MCF 10A (cell line): Measurements from ENCODE around the gene PRG3. TPM values are rescaled to one million over a fixed set of nuclear protein-coding genes. Genes with fewer than 3 reads are reported as not detected.

Experiments used
- BruUV-seq: library from RNA; stranded (reverse); fragments of 400-500 nt; replicated peaks from 2 replicates; lab custom pipeline; 2021; lab: Mats Ljungman, UMichigan
- CTCF ChIA-PET: fragments of 300-600 bp; sonication (Branson Sonifier 250); formaldehyde crosslinking; extraction: SDS; loops from one replicate; lab custom pipeline; 2021; ENCODE audit warnings: antibody characterized with exemption, inconsistent platforms; lab: Yijun Ruan, JAX
- POLR2A ChIA-PET: fragments of 300-600, 350-650 bp; sonication (Branson Sonifier 250); formaldehyde crosslinking; extraction: SDS; loops from one replicate; lab custom pipeline; 2020; ENCODE audit warnings: antibody characterized with exemption, inconsistent platforms; lab: Yijun Ruan, JAX
- DNase-seq: peaks from one replicate; pipeline ENCODE4 v3.0.0-alpha.2; 2018; ENCODE audit not compliant: unreplicated experiment
- H3K27ac Mint-ChIP-seq: one replicate; pipeline ENCODE4 v1.8.0; 2022; ENCODE audit warnings: mild to moderate bottlenecking, low read depth, mixed read lengths; ENCODE audit not compliant: unreplicated experiment
- H3K27me3 Mint-ChIP-seq: one replicate; pipeline ENCODE4 v1.8.0; 2022; ENCODE audit warnings: mixed read lengths; ENCODE audit not compliant: insufficient read depth, unreplicated experiment
- H3K36me3 Mint-ChIP-seq: one replicate; pipeline ENCODE4 v1.8.0; 2022; ENCODE audit warnings: mild to moderate bottlenecking, moderate library complexity, mixed read lengths; ENCODE audit not compliant: insufficient read depth, unreplicated experiment
- H3K4me1 Mint-ChIP-seq: one replicate; pipeline ENCODE4 v1.8.0; 2022; ENCODE audit warnings: mixed read lengths; ENCODE audit not compliant: insufficient read depth, unreplicated experiment
- H3K4me3 Mint-ChIP-seq: one replicate; pipeline ENCODE4 v1.8.0; 2022; ENCODE audit warnings: mild to moderate bottlenecking, moderate library complexity, mixed read lengths; ENCODE audit not compliant: unreplicated experiment
- H3K9me3 Mint-ChIP-seq: one replicate; pipeline ENCODE4 v1.8.0; 2022; ENCODE audit warnings: mixed read lengths; ENCODE audit not compliant: unreplicated experiment
- intact Hi-C: fragments of 100-400 bp; cut with micrococcal nuclease; formaldehyde crosslinking; loops from 2 replicates; pipeline ENCODE4 v1.14.1; 2022
- total RNA-seq: library from RNA; stranded (reverse); gene quantifications from 2 replicates; pipeline ENCODE4 v1.2.3, GENCODE V29; 2022
- TF ChIP-seq, protein P1 (sequence below): fragments of 200-600 bp; IDR thresholded peaks from one replicate; pipeline ENCODE4 v1.8.0; 2022; ENCODE audit warnings: antibody characterized with exemption, mild to moderate bottlenecking; ENCODE audit not compliant: unreplicated experiment

The PRG3 gene
- total RNA-seq, 1 experiment from 2014 or later, result not detected

DNA sequence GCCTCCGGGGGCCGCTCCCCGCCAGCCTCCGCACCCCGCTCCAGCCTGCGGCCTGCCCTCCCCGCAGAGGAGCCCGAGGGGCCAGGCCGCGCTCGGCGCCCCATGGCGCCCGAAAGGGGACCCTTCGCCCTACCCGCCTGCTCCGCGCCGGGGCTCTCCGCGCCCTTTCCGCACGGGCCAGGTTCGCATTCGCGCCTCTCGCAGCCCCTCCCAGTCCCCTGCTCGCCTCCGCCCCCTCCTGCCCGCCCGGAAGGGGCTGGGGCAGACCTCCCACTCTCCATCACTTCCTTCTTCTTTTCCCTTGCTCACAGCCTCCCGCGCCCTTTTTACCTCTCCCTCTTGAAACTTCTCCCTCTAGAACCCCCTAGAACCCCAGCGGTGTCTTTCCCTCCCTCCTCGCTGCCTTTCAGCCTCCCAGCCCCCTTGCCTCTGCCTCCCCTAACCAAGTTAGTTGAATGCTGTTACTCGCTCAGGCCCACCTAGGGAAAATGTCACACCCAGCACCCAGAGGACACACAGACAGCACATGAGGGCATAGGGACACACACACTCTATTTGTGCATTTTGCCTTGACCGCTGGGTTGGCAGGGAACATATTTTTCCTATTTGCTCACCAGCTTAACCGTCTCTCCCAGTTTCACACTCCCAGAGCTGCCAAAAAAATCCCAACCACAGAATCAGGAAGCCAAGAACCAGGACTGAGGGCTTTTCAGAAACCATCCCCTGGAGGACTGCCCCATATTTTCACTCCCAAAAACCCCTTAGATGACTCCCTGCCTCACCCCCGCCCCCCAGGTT, 46.2 kb upstream of the PRG3 start, which contains the start of gene SLC43A3:
SLC43A3 (minus strand) TSS at position 193 of the 798 bp plus-strand sequence. CDS start 949 bp downstream, outside the sequence.
- peak; percentile 89 for DNase-seq
- peak within 1 kb of the TSS; percentile 98 for H3K27ac Mint-ChIP-seq
- CTCF ChIA-PET, result interaction anchor here (0.6 to 1.8 kb wide), 10 partner anchors 11 to 1232 kb away, joined by 3 to 14 read pairs (median 4); partner anchors contain the start of gene RTN4RL2
- H3K4me3 Mint-ChIP-seq, result peak within 1 kb of the TSS; percentile 84
- TF ChIP-seq, protein P1, sequence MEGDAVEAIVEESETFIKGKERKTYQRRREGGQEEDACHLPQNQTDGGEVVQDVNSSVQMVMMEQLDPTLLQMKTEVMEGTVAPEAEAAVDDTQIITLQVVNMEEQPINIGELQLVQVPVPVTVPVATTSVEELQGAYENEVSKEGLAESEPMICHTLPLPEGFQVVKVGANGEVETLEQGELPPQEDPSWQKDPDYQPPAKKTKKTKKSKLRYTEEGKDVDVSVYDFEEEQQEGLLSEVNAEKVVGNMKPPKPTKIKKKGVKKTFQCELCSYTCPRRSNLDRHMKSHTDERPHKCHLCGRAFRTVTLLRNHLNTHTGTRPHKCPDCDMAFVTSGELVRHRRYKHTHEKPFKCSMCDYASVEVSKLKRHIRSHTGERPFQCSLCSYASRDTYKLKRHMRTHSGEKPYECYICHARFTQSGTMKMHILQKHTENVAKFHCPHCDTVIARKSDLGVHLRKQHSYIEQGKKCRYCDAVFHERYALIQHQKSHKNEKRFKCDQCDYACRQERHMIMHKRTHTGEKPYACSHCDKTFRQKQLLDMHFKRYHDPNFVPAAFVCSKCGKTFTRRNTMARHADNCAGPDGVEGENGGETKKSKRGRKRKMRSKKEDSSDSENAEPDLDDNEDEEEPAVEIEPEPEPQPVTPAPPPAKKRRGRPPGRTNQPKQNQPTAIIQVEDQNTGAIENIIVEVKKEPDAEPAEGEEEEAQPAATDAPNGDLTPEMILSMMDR, result no peak
- intact Hi-C loops, result no loop called here
- H3K27me3 Mint-ChIP-seq, result no peaks in the 10 kb centered on the region
- TSS peak; percentile 76 for BruUV-seq
- POLR2A ChIA-PET, result interaction anchor here (0.6 to 2.3 kb wide), 16 partner anchors 8 to 335 kb away, joined by 3 to 18 read pairs (median 3); partner anchors contain the start of genes SELENOH, SLC43A1 and TIMM10
- H3K4me1 Mint-ChIP-seq, result peaks cover 43% of the 10 kb centered on the region
- H3K9me3 Mint-ChIP-seq, result no peaks in the 10 kb centered on the region
- peaks cover 26% of the 10 kb centered on the region for H3K36me3 Mint-ChIP-seq

DNA sequence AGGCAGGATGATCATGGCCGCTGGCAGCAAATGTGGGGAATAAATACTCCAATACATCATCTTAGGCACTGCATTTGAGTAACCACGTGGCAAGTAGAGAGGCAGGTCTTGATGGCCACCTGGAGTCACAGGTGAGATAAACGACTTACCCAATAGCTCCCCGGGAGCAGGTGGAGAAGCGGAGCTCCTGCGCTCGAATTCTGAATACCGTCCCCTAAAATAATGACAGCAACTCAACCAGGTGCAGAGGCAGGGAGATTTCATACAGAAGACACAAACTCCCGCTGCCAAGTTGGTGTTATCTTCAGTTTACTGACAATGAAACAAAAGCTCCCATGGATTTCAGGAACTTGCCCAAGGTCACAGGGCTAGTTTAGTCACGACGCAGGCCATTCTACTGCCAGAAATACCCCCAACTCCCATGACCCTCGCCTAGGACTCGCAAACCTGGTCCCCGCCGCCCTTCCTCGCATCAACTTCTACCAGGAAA, 45.5 kb upstream of the PRG3 start:
- peaks cover 32% of the 10 kb centered on the region for H3K36me3 Mint-ChIP-seq
- H3K9me3 Mint-ChIP-seq, result no peaks in the 10 kb centered on the region
- H3K27me3 Mint-ChIP-seq, result no peaks in the 10 kb centered on the region
- ChIA-PET POLR2A (interaction anchor here (0.7 to 2.3 kb wide), 14 partner anchors 8 to 336 kb away, joined by 3 to 18 read pairs (median 3); partner anchors contain the start of genes SELENOH, SLC43A1 and TIMM10), CTCF (interaction anchor here (0.8 to 1.8 kb wide), 5 partner anchors 8 to 90 kb away, joined by 3 to 8 read pairs (median 3); no protein-coding TSS in a partner anchor)
- peak; percentile 55 for DNase-seq
- BruUV-seq, result no TSS peak
- peaks cover 43% of the 10 kb centered on the region for H3K4me1 Mint-ChIP-seq
- intact Hi-C loops, result no loop called here
- peak overlapping the region; percentile 84 for H3K4me3 Mint-ChIP-seq
- TF ChIP-seq, protein P1, result no peak
- peak overlapping the region; percentile 98 for H3K27ac Mint-ChIP-seq

DNA sequence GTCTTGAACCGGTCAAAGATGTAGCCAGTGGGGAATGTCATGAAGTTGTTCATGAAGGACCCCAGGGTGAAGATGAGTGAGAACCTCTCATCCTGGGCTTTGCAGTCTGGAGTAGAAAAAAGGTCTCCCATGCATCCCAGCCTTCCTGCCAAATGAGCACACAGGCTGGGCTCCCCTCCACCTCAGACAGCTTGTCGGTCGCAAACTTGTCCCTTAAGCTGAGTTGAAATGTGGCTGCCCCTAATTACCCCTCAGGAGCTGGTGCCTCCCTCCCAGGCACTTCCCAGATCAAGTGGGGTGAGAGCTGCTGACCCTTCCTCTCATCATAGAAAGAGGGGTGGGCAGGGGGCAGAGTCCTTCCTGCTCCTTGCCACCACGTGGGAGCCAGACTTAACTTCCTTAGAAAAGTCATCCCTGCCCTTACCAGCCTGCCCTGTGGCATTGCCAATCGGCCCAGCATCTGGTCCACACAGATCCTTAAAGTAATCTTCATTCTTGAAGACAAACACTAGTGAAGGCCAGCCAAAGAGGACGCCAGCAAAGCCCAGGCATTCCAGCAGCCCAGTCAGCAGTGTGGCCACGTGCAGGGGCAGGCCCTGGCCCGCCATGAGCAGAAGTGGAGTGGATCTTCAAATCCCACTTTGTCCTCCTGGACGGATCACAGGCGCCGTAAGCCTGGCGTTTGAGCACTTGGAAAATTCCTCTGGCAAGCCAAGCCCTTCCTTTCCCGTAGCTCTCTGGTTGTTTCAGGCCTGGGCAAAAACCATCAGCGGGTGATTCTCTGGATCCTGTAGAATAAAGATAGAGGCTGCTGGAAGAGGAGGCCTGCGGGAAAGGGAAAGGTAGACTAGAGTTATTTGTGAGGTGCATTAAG, 44.9 kb upstream of the PRG3 start:
- Mint-ChIP-seq H3K9me3 (no peaks in the 10 kb centered on the region), H3K4me1 (peaks cover 43% of the 10 kb centered on the region), H3K4me3 (peak overlapping the region; percentile 84), H3K27ac (peak overlapping the region; percentile 98), H3K36me3 (peaks cover 34% of the 10 kb centered on the region), H3K27me3 (no peaks in the 10 kb centered on the region)
- intact Hi-C loops, result no loop called here
- peak; percentile 36 for DNase-seq
- ChIA-PET POLR2A (interaction anchor here (0.7 to 2.3 kb wide), 14 partner anchors 9 to 336 kb away, joined by 3 to 18 read pairs (median 3); partner anchors contain the start of genes SELENOH, SLC43A1 and TIMM10), CTCF (interaction anchor here (0.8 to 1.8 kb wide), 6 partner anchors 9 to 90 kb away, joined by 3 to 8 read pairs (median 3); no protein-coding TSS in a partner anchor)
- BruUV-seq, result TSS peak; percentile 46
- TF ChIP-seq, protein P1, result no peak
